ENCODE results near the gene TMCC2. TPM values are rescaled to one million over a fixed set of nuclear protein-coding genes. Genes with fewer than 3 reads are reported as not detected.

TMCC2 gene
- total RNA-seq, 2 donors from 2014 or later = 6.8 to 8.9 TPM

DNA sequence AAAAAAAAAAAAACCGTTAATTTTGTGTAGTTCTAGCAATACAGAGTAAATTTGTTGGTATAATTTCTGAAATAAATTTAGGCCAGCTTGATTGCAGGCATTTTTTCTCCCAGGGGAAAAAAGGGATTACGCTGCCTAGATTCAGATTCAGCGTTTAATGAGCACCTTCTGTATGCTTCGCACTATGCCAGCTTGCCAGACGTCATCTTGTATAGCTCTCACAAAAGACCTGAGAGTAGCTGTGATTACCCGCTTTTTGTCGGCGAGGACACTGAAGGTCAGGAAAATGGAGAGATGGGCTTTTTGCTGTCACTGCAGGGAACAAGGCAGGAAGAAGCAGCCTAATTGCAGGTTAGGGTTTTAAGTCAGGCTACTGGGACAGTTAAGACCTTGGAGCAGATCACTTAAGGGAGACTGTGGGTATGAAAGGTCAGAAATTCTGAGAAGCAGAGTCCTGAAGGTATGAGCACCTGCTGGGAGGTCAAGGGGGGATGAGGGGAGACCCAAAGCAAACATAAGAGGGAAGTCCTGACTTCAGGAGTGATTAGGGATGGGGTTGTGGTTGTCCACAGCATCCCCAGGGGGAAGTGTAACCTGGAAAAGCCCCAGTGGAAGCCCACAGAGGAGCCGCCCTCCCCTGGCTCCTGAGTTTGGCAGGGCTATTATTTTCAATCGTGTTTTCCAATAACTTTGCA lies 39.0 kb downstream of the TMCC2 start:
- no peaks in the 10 kb centered on the region for H3K36me3 ChIP-seq
- ATAC-seq (ENCODE audit: insufficient number of reproducible peaks, low FRiP score, low read depth) (no peak), DNase-seq (ENCODE audit: low spot score) (no peak)
- H3K4me3 ChIP-seq = no peak overlapping the region
- peaks cover 9 to 15% of the 10 kb centered on the region in 2 donors for H3K4me1 ChIP-seq (ENCODE audit: control insufficient read depth in 1 of 2, low read depth in 2 of 2)
- no peak overlapping the region for H3K27ac ChIP-seq
- no peaks in the 10 kb centered on the region for H3K27me3 ChIP-seq (replicated peaks; ENCODE audit: insufficient read depth)
- H3K9me3 ChIP-seq = no peaks in the 10 kb centered on the region
- TF ChIP-seq, protein P1, sequence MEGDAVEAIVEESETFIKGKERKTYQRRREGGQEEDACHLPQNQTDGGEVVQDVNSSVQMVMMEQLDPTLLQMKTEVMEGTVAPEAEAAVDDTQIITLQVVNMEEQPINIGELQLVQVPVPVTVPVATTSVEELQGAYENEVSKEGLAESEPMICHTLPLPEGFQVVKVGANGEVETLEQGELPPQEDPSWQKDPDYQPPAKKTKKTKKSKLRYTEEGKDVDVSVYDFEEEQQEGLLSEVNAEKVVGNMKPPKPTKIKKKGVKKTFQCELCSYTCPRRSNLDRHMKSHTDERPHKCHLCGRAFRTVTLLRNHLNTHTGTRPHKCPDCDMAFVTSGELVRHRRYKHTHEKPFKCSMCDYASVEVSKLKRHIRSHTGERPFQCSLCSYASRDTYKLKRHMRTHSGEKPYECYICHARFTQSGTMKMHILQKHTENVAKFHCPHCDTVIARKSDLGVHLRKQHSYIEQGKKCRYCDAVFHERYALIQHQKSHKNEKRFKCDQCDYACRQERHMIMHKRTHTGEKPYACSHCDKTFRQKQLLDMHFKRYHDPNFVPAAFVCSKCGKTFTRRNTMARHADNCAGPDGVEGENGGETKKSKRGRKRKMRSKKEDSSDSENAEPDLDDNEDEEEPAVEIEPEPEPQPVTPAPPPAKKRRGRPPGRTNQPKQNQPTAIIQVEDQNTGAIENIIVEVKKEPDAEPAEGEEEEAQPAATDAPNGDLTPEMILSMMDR (IDR thresholded peaks at IDR 0.05) = no peak

DNA sequence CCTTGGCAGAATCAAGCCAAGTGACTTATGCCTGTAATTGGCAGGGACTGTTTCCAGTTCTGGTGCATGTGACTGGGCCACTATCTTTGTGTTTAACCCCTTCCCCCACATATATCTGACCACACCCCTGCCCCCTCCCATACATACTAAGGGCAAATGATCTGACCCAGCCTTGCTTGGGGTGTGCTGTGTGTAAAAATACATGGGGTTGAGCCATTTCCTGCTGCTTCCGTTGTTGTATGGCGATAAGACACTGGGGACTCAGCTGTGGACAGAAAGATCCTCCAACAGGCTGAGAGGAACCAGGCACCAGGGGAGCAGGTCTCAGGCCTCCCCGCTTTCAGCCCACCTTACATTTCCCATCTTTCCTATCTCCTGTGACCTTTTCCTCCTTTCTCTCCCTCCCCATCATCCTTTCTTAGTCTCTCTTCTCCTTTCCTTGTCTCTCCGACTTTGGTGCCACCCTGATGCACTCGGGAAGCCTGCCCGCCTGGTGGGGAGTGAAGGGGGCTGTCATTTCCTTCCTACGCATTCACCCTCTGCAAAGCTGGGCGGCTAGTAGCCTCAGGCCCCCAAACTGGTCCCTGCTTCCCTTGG lies 39.7 kb downstream of the TMCC2 start:
- TF ChIP-seq, protein P1 (IDR thresholded peaks at IDR 0.05) = no peak
- DNase-seq (ENCODE audit: low spot score) (no peak), ATAC-seq (ENCODE audit: insufficient number of reproducible peaks, low FRiP score, low read depth) (no peak)
- Histone ChIP-seq H3K4me3 (no peak overlapping the region), H3K9me3 (no peaks in the 10 kb centered on the region), H3K4me1 (ENCODE audit: control insufficient read depth in 1 of 2, low read depth in 2 of 2) (peaks cover 4 to 15% of the 10 kb centered on the region in 2 donors), H3K27ac (no peak overlapping the region), H3K36me3 (no peaks in the 10 kb centered on the region), H3K27me3 (replicated peaks; ENCODE audit: insufficient read depth) (no peaks in the 10 kb centered on the region)

DNA sequence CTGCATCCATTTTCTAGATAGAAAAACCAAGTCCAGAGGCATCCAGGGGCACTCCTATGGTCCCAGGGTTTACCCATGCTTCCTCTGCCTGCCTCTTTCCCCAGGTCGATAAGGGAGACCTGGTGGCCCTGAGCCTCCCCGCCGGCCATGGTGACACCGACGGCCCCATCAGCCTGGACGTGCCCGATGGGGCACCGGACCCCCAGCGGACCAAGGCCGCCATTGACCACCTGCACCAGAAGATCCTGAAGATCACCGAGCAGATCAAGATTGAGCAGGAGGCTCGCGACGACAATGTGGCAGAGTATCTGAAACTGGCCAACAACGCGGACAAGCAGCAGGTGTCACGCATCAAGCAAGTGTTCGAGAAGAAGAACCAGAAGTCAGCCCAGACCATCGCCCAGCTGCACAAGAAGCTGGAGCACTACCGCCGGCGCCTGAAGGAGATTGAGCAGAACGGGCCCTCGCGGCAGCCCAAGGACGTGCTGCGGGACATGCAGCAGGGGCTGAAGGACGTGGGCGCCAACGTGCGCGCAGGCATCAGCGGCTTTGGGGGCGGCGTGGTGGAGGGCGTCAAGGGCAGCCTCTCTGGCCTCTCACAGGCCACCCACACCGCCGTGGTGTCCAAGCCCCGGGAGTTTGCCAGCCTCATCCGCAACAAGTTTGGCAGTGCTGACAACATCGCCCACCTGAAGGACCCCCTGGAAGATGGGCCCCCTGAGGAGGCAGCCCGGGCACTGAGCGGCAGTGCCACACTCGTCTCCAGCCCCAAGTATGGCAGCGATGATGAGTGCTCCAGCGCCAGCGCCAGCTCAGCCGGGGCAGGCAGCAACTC lies 41.3 kb downstream of the TMCC2 start:
- DNase-seq (ENCODE audit: low spot score) = no peak
- TF ChIP-seq, protein P1 (IDR thresholded peaks at IDR 0.05) = no peak
- Histone ChIP-seq H3K4me3 (no peak overlapping the region), H3K27me3 (replicated peaks; ENCODE audit: insufficient read depth) (no peaks in the 10 kb centered on the region), H3K36me3 (no peaks in the 10 kb centered on the region), H3K9me3 (no peaks in the 10 kb centered on the region), H3K27ac (no peak overlapping the region), H3K4me1 (ENCODE audit: control insufficient read depth in 1 of 2, low read depth in 2 of 2) (peaks cover 4 to 15% of the 10 kb centered on the region in 2 donors)
- no peak for ATAC-seq (ENCODE audit: insufficient number of reproducible peaks, low FRiP score, low read depth)

DNA sequence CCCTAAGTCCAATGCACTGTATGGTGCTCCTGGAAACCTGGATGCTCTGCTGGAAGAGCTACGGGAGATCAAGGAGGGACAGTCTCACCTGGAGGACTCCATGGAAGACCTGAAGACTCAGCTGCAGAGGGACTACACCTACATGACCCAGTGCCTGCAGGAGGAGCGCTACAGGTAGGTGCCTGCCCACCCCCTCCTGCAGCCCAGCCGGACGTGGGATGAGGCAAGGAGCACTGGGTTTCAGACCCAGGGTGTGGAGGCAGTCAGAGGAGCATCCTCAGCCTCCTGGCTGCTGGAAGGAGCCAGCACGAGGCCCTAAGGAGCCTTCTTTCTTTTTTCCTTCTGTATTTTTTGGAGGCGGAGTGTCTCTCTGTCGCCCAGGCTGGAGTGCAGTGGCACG lies 42.0 kb downstream of the TMCC2 start:
- TF ChIP-seq, protein P1 (IDR thresholded peaks at IDR 0.05) = no peak
- no peak for ATAC-seq (ENCODE audit: insufficient number of reproducible peaks, low FRiP score, low read depth)

DNA sequence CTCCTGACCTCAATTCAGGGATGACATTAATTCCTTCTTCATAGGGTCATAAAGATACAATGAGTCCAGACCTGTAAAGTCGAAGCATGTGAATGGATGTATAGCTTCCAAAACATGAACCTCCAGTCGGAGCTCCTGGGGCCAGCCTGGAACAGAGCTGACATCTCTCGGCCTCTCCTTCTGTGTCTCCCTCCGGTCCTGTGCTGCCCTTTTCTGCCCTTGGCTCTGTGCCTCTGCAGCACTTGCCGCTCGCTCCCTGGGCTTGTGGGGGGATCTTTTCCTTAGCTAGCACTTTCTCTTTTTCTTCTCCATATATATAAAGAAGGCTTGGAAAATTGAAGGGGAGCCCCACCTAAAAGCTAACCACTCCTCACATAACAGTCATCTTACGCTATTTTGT lies 42.5 kb downstream of the TMCC2 start:
- peaks cover 4 to 15% of the 10 kb centered on the region in 2 donors for H3K4me1 ChIP-seq (ENCODE audit: control insufficient read depth in 1 of 2, low read depth in 2 of 2)
- no peaks in the 10 kb centered on the region for H3K9me3 ChIP-seq
- H3K4me3 ChIP-seq = no peak overlapping the region
- TF ChIP-seq, protein P1 (IDR thresholded peaks at IDR 0.05) = no peak
- H3K27ac ChIP-seq = no peak overlapping the region
- no peak for DNase-seq (ENCODE audit: low spot score)
- H3K36me3 ChIP-seq = no peaks in the 10 kb centered on the region
- H3K27me3 ChIP-seq (replicated peaks; ENCODE audit: insufficient read depth) = no peaks in the 10 kb centered on the region
- no peak for ATAC-seq (ENCODE audit: insufficient number of reproducible peaks, low FRiP score, low read depth)

More for the DNA sequence above, 42.0 kb downstream of the TMCC2 start:
- peaks cover 4 to 15% of the 10 kb centered on the region in 2 donors for H3K4me1 ChIP-seq (ENCODE audit: control insufficient read depth in 1 of 2, low read depth in 2 of 2)
- no peak for DNase-seq (ENCODE audit: low spot score)
- H3K36me3 ChIP-seq = no peaks in the 10 kb centered on the region
- H3K27me3 ChIP-seq (replicated peaks; ENCODE audit: insufficient read depth) = no peaks in the 10 kb centered on the region
- H3K4me3 ChIP-seq = no peak overlapping the region
- H3K9me3 ChIP-seq = no peaks in the 10 kb centered on the region
- no peak overlapping the region for H3K27ac ChIP-seq

Measured in thoracic aorta (tissue), 2 donors.